ENCODE results near the gene IFI16. TPM values are rescaled to one million over a fixed set of nuclear protein-coding genes. Genes with fewer than 3 reads are reported as not detected.

IFI16 gene
- total and polyA plus RNA-seq, 2 donors (not counting 3 experiments of a cell fraction or from before 2014, with no cell fraction given) = 52.8 to 183 TPM

DNA sequence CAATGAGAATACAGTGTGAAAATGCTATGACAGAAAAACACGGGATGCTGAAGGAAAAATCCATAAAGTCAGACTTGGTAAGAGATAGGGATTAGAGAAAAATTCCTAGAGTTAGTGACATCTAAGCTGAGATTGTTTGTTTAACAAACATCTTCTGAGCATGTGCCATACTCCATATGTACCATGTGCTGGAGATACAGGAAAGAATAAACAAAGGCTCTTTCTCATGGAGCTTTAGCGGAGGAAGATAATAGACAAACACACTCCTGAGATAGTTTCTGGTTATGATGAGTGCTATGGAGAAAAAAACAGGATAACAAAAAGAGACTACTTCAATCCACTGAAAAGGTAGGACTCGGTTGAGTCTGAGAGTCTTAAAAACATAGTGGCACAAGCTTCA is 88.9 kb downstream of the IFI16 start:
- no TSS peak for BruUV-seq (replicated peaks)
- dilution Hi-C loops (cut with MboI; ENCODE audit: extremely low pct_ligation_motif_present, low sequenced_read_pairs) (no loop called here), intact Hi-C loops (cut with micrococcal nuclease) (no loop called here)
- FAIRE-seq (no peak), DNase-seq (ENCODE audit: low read depth, low spot score) (no peak)
- Histone ChIP-seq H3K9ac (replicated peaks; ENCODE audit: extremely low read depth, insufficient read depth, low read length) (no peak overlapping the region), H3K79me2 (ENCODE audit: control insufficient read depth, insufficient read depth, low read length) (no peaks in the 10 kb centered on the region), H3K4me1 (ENCODE audit: control insufficient read depth, extremely low read depth, insufficient read depth, low read length) (no peaks in the 10 kb centered on the region), H4K20me1 (replicated peaks; ENCODE audit: control insufficient read depth, extremely low read depth, insufficient read depth, low read length) (no peaks in the 10 kb centered on the region), H3K27me3 (ENCODE audit: control insufficient read depth in 2 of 2, insufficient read depth in 2 of 2, low read length in 2 of 2) (peaks cover 0 to 11% of the 10 kb centered on the region in 2 experiments), H3K36me3 (ENCODE audit: control insufficient read depth in 2 of 2, extremely low read depth in 1 of 2, insufficient read depth in 2 of 2, low read length in 2 of 2) (no peaks in the 10 kb centered on the region), H3K9me1 (replicated peaks; ENCODE audit: control insufficient read depth, extremely low read depth, insufficient read depth, low read length) (no peaks in the 10 kb centered on the region), H3K4me3 (replicated peaks in 1 of 3; ENCODE audit: insufficient read depth in 1 of 3, low read depth in 1 of 3, low read length in 3 of 3) (no peak overlapping the region), H3K27ac (ENCODE audit: insufficient read depth, low read depth, low read length) (no peak overlapping the region), H3K9me3 (replicated peaks; ENCODE audit: control insufficient read depth, insufficient read depth, low read length) (no peaks in the 10 kb centered on the region), H2AFZ (ENCODE audit: low read depth, low read length) (no peak overlapping the region), H3K4me2 (ENCODE audit: insufficient read depth, low read length) (no peak overlapping the region)
- POLR2A ChIA-PET = no interaction called here
- CTCF ChIA-PET = no interaction called here
- no peak for TF ChIP-seq POLR2AphosphoS5 (IDR thresholded peaks at IDR 0.05; ENCODE audit: insufficient read depth, low read depth, low read length)
- TF ChIP-seq, protein P1, sequence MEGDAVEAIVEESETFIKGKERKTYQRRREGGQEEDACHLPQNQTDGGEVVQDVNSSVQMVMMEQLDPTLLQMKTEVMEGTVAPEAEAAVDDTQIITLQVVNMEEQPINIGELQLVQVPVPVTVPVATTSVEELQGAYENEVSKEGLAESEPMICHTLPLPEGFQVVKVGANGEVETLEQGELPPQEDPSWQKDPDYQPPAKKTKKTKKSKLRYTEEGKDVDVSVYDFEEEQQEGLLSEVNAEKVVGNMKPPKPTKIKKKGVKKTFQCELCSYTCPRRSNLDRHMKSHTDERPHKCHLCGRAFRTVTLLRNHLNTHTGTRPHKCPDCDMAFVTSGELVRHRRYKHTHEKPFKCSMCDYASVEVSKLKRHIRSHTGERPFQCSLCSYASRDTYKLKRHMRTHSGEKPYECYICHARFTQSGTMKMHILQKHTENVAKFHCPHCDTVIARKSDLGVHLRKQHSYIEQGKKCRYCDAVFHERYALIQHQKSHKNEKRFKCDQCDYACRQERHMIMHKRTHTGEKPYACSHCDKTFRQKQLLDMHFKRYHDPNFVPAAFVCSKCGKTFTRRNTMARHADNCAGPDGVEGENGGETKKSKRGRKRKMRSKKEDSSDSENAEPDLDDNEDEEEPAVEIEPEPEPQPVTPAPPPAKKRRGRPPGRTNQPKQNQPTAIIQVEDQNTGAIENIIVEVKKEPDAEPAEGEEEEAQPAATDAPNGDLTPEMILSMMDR (IDR thresholded peaks at IDR 0.05; ENCODE audit: extremely low read depth in 1 of 2, insufficient read depth in 1 of 2, low read depth in 1 of 2, low read length in 2 of 2) = no peak
- TF ChIP-seq GATA2 (IDR thresholded peaks at IDR 0.05; ENCODE audit: insufficient read depth, insufficient read length, low read depth, low read length) = no peak
- TF ChIP-seq, protein P2, sequence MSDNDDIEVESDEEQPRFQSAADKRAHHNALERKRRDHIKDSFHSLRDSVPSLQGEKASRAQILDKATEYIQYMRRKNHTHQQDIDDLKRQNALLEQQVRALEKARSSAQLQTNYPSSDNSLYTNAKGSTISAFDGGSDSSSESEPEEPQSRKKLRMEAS (IDR thresholded peaks at IDR 0.05; ENCODE audit: insufficient read depth, insufficient read length) = no peak
- no peak for TF ChIP-seq JUN (IDR thresholded peaks at IDR 0.05; ENCODE audit: borderline replicate concordance, insufficient read depth, insufficient read length, low read depth)
- no peak for TF ChIP-seq FOS (IDR thresholded peaks at IDR 0.05; ENCODE audit: borderline replicate concordance, insufficient read depth, low read length)
- TF ChIP-seq POLR2A (IDR thresholded peaks at IDR 0.05; ENCODE audit: low read depth, low read length) = no peak

Data from endothelial cell of umbilical vein (primary cell).